HL-60 (cell line): Measurements from ENCODE around the gene SMYD2.

Source experiments
- CTCF ChIP-seq: IDR thresholded peaks from one replicate; pipeline ENCODE4 v1.5.1; 2011; ENCODE audit warnings: low read length, control low read depth, inconsistent platforms; ENCODE audit not compliant: insufficient read depth
- GABPA ChIP-seq: IDR thresholded peaks from 2 replicates; pipeline ENCODE4 v1.6.1; 2012; ENCODE audit warnings: low read depth

- no peak for TF ChIP-seq CTCF
- TF ChIP-seq GABPA: no peak
Measured at GRCh38 chr1:214276786-214277185, 4.2 kb upstream of the SMYD2 start.
